ENCODE results near the gene NETO1. TPM values are rescaled to one million over a fixed set of nuclear protein-coding genes. Genes with fewer than 3 reads are reported as not detected.

Gene NETO1
- total RNA-seq, 4 donors from 2014 or later: 0.39 to 2.8 (median 0.54) TPM; not detected in 1

- TF ChIP-seq POLR2A (IDR thresholded peaks at IDR 0.05) (no peak), CTCF (IDR thresholded peaks at IDR 0.05) (no peak)
- no peak for DNase-seq
- H3K4me3 ChIP-seq (replicated peaks in 1 of 3): no peak overlapping the region
- intact Hi-C loops (cut with DNase I): no loop called here
- no peaks in the 10 kb centered on the region for H3K27me3 ChIP-seq
- 76 to 83% methylated on average over 4 of the region's 4 CpGs for WGBS, 2 donors
- no peaks in the 10 kb centered on the region for H3K9me3 ChIP-seq
- H3K4me1 ChIP-seq: no peaks in the 10 kb centered on the region
- no peaks in the 10 kb centered on the region for H3K36me3 ChIP-seq
- H3K27ac ChIP-seq: no peak overlapping the region
Observed at GRCh38 chr18:72752220-72752619, 115.6 kb downstream of the NETO1 start.

- Histone ChIP-seq H3K9me3 (no peaks in the 10 kb centered on the region), H3K4me1 (no peaks in the 10 kb centered on the region), H3K27me3 (no peaks in the 10 kb centered on the region), H3K36me3 (no peaks in the 10 kb centered on the region), H3K4me3 (replicated peaks in 1 of 3) (no peak overlapping the region), H3K27ac (no peak overlapping the region)
- 62 to 83% methylated on average over 1 of the region's 1 CpG for WGBS, 2 donors
- intact Hi-C loops (cut with DNase I): no loop called here
- TF ChIP-seq CTCF (IDR thresholded peaks at IDR 0.05) (no peak), POLR2A (IDR thresholded peaks at IDR 0.05) (no peak)
- DNase-seq: no peak
Observed at GRCh38 chr18:72742002-72742401, 125.8 kb downstream of the NETO1 start.

GRCh38 chr18:72738136-72738535, 129.7 kb downstream of the NETO1 start:
- H3K27ac ChIP-seq: no peak overlapping the region
- intact Hi-C loops (cut with DNase I): no loop called here
- WGBS, 2 donors: 84 to 85% methylated on average over 4 of the region's 4 CpGs
- H3K4me3 ChIP-seq (replicated peaks in 1 of 3): no peak overlapping the region
- no peaks in the 10 kb centered on the region for H3K27me3 ChIP-seq
- no peaks in the 10 kb centered on the region for H3K36me3 ChIP-seq
- H3K4me1 ChIP-seq: no peaks in the 10 kb centered on the region
- DNase-seq: no peak
- no peaks in the 10 kb centered on the region for H3K9me3 ChIP-seq
- TF ChIP-seq CTCF (IDR thresholded peaks at IDR 0.05): no peak
- no peak for TF ChIP-seq POLR2A (IDR thresholded peaks at IDR 0.05)

GRCh38 chr18:72727776-72728175, 140.0 kb downstream of the NETO1 start:
- intact Hi-C loops (cut with DNase I): no loop called here
- H3K4me3 ChIP-seq (replicated peaks in 1 of 3): no peak overlapping the region
- 92 to 95% methylated on average over 6 of the region's 6 CpGs for WGBS, 2 donors
- H3K27ac ChIP-seq: no peak overlapping the region
- no peak for DNase-seq
- H3K4me1 ChIP-seq: no peaks in the 10 kb centered on the region
- TF ChIP-seq POLR2A (IDR thresholded peaks at IDR 0.05) (no peak), CTCF (IDR thresholded peaks at IDR 0.05) (no peak)
- H3K36me3 ChIP-seq: no peaks in the 10 kb centered on the region
- H3K27me3 ChIP-seq: no peaks in the 10 kb centered on the region
- H3K9me3 ChIP-seq: no peaks in the 10 kb centered on the region

GRCh38 chr18:72727038-72727655, 140.6 kb downstream of the NETO1 start:
- H3K27ac ChIP-seq: no peak overlapping the region
- intact Hi-C loops (cut with DNase I): no loop called here

More at GRCh38 chr18:72727038-72727655, 140.6 kb downstream of the NETO1 start:
- no peaks in the 10 kb centered on the region for H3K27me3 ChIP-seq
- no peak for DNase-seq
- TF ChIP-seq POLR2A (IDR thresholded peaks at IDR 0.05) (no peak), CTCF (IDR thresholded peaks at IDR 0.05) (no peak)
- no peaks in the 10 kb centered on the region for H3K9me3 ChIP-seq
- no peaks in the 10 kb centered on the region for H3K4me1 ChIP-seq
- 83 to 90% methylated on average over 1 to 5 of the region's 5 CpGs for WGBS, 2 donors
- H3K4me3 ChIP-seq (replicated peaks in 1 of 3): no peak overlapping the region
- no peaks in the 10 kb centered on the region for H3K36me3 ChIP-seq
